ENCODE data around the gene WASHC2C. TPM values are rescaled to one million over a fixed set of nuclear protein-coding genes. Genes with fewer than 3 reads are reported as not detected.
"Not testable (repeated sequence)": the region's sequence is repeated elsewhere in the genome, so short reads cannot be mapped to it uniquely, and the experiment has no call there.

The WASHC2C gene
- total RNA-seq, 2 donors from 2014 or later: 34.5 to 34.7 TPM

DNA sequence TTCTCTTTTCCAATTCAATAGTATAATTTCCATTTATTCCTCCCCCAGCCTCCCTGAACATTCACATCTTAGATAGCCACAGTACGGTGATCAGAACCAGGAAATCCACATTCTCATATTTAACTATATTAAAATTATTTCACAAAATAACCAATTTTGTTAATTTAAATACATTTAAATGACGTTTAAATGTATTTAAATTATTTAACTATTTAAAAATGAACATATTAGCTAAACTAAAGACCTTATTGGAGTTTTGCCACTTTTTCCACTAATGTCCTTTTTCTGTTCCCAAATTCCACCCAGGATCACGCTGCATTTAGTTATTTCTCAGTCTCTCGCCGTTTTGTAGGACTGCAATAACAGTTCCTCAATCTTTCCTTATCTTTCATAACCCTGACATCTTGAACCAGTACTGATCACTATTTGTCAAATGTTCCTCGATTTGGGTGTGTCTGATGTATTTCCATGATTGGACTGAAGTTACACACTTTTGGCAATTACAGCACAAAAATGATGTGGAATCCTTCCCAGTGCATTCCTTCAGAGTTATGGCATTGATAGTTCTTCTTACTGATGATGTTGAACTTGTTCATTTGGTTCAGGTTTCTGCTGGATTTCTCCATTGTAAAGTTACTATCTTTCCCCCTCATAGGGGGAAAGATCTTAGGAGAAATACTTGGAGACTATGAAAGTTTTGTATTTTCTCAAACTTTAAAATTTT is 93.2 kb downstream of the WASHC2C start:
- intact Hi-C loops (cut with DNase I); DNase-seq (ENCODE audit: low spot score): not testable (repeated sequence)

DNA sequence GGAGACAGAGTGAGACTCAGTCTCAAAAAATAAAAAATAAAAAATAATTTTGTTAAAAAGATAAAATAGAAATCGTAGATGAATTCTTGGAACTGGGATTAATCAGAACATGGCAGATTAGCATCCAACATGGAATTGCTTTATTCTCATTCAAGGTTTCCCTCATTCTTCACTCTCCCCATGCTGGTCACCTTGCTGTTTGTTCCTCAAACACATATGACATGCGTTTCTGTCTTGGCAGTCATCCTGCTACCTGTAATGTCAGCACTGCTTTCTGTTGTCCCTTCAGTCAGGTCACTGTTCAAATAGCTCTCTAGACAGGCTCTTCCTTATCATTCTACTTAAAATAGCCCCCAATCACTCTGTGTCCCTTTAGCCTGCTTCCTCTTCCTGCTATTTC is 95.9 kb downstream of the WASHC2C start:
- intact Hi-C loops (cut with DNase I); DNase-seq (ENCODE audit: low spot score): not testable (repeated sequence)

Other genes with a start within 250 kb of the WASHC2C start
- gene ZFAND4, start 54.5 kb upstream of the WASHC2C start, total RNA-seq: 10 to 100 TPM in 1 of 2 donors, 1 to 10 TPM in 1; 7.5 to 11.6 TPM
- gene AGAP4, start 120.2 kb downstream of the WASHC2C start, total RNA-seq: 10 to 100 TPM; 11.2 to 11.7 TPM
- 10 to 100 TPM; 36.8 to 37.7 TPM for gene TIMM23, start 245.2 kb downstream of the WASHC2C start, total RNA-seq